ENCODE data around the gene MGAT4A. TPM values are rescaled to one million over a fixed set of nuclear protein-coding genes. Genes with fewer than 3 reads are reported as not detected.

Gene MGAT4A
- total and polyA plus RNA-seq, 9 of the 15 experiments (the other 6 are each of a cell fraction or from before 2014, with no cell fraction given) = 0.03 to 0.53 (median 0.18) TPM; not detected in 2

GRCh38 chr2:98695255-98695654 is 35.7 kb downstream of the MGAT4A start:
- 0% methylated on average over 3 of the region's 3 CpGs for WGBS (ENCODE audit: insufficient coverage, low coverage, missing lambda C conversion rate)
- no peak overlapping the region for H3K4me3 ChIP-seq

DNA sequence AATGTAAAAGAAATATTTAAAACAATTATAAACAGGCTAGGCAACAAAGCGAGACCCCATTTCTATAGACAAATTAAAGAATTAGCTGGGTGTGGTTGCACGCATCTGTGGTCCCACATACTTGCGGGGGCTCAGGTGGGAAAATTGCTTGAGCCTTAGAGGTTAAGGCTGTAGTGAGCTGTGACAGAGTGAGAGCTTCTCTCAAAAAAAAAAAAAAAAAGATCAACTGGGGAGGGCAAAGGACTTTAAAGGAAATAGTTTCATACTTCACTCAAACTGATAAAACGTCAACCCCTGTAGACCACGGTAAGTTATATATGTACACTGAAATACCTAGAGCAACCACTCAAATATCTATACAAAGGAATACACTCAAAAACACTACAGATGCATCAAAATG is 37.5 kb downstream of the MGAT4A start:
- no peak overlapping the region for H3K4me2 ChIP-seq (ENCODE audit: insufficient read depth, low read length)
- no peaks in the 10 kb centered on the region for H3K36me3 ChIP-seq (ENCODE audit: control insufficient read depth, insufficient read depth, low read length)
- H3K27me3 ChIP-seq (ENCODE audit: control insufficient read depth in 2 of 2, insufficient read depth in 2 of 2, low read length in 2 of 2) = peaks cover 2 to 11% of the 10 kb centered on the region in 2 experiments; a peak in 4 of 5 replicates
- no peaks in the 10 kb centered on the region for H3K9me3 ChIP-seq (replicated peaks; ENCODE audit: control insufficient read depth, insufficient read depth, low read depth, low read length)
- no peaks in the 10 kb centered on the region for H3K4me1 ChIP-seq (replicated peaks in 1 of 2; ENCODE audit: control insufficient read depth in 2 of 2, insufficient read depth in 2 of 2, low read length in 2 of 2)
- WGBS (ENCODE audit: insufficient coverage, low coverage, missing lambda C conversion rate) = 0% methylated on average over 5 of the region's 5 CpGs
- CTCF ChIA-PET (ENCODE audit: low intra/inter-chr PET ratio) = no interaction called here
- no peak overlapping the region for H3K9ac ChIP-seq (ENCODE audit: insufficient read depth in 1 of 2, low read depth in 2 of 2, low read length in 2 of 2)
- H2AFZ ChIP-seq (ENCODE audit: low read depth, low read length) = no peak overlapping the region
- no peaks in the 10 kb centered on the region for H3K79me2 ChIP-seq (ENCODE audit: control insufficient read depth, insufficient read depth, low read length)
- no TSS peak for BruUV-seq (replicated peaks)
- no peak overlapping the region for H3K4me3 ChIP-seq
- in situ Hi-C loops (cut with MboI) = no loop called here
- no peak overlapping the region for H3K27ac ChIP-seq (ENCODE audit: extremely low read depth, low read depth, low read length)
- no peak for FAIRE-seq
- no peak for ATAC-seq
- H3K9me1 ChIP-seq (ENCODE audit: control insufficient read depth, insufficient read depth, low read length) = no peaks in the 10 kb centered on the region
- H4K20me1 ChIP-seq (replicated peaks; ENCODE audit: control insufficient read depth, insufficient read depth, low read length) = no peaks in the 10 kb centered on the region
- DNase-seq (ENCODE audit: extremely low read depth in 1 of 4, low spot score in 3 of 4) = no peak
- POLR2A ChIA-PET = no interaction called here
- intact Hi-C loops (cut with micrococcal nuclease) = no loop called here
- TF ChIP-seq KDM5B (IDR thresholded peaks at IDR 0.05; ENCODE audit: insufficient replicate concordance, low read depth, low read length) = no peak
- TF ChIP-seq CUX1 (CRISPR knock-in tag; IDR thresholded peaks at IDR 0.05) = no peak
- TF ChIP-seq, protein P1, sequence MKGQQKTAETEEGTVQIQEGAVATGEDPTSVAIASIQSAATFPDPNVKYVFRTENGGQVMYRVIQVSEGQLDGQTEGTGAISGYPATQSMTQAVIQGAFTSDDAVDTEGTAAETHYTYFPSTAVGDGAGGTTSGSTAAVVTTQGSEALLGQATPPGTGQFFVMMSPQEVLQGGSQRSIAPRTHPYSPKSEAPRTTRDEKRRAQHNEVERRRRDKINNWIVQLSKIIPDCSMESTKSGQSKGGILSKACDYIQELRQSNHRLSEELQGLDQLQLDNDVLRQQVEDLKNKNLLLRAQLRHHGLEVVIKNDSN (CRISPR knock-in tag; IDR thresholded peaks at IDR 0.05) = no peak
- no peak for TF ChIP-seq ELF1 (tag; IDR thresholded peaks at IDR 0.05)
- TF ChIP-seq HLTF (IDR thresholded peaks at IDR 0.05) = no peak
- TF ChIP-seq HNRNPH1 (optimal IDR thresholded peaks at IDR 0.05; ENCODE audit: low read depth, low read length) = no peak

More at GRCh38 chr2:98695255-98695654, 35.7 kb downstream of the MGAT4A start:
- H3K9ac ChIP-seq (ENCODE audit: insufficient read depth in 1 of 2, low read depth in 2 of 2, low read length in 2 of 2) = no peak overlapping the region
- H3K9me3 ChIP-seq (replicated peaks; ENCODE audit: control insufficient read depth, insufficient read depth, low read depth, low read length) = no peaks in the 10 kb centered on the region
- H3K9me1 ChIP-seq (ENCODE audit: control insufficient read depth, insufficient read depth, low read length) = no peaks in the 10 kb centered on the region
- no peaks in the 10 kb centered on the region for H3K4me1 ChIP-seq (replicated peaks in 1 of 2; ENCODE audit: control insufficient read depth in 2 of 2, insufficient read depth in 2 of 2, low read length in 2 of 2)
- ATAC-seq = no peak
- no TSS peak for BruUV-seq (replicated peaks)
- ChIA-PET CTCF (ENCODE audit: low intra/inter-chr PET ratio) (no interaction called here), POLR2A (interaction anchor here (0.8 to 1.4 kb wide), 2 partner anchors 9 to 144 kb away, joined by 3 to 5 read pairs; no protein-coding TSS in a partner anchor)
- no peaks in the 10 kb centered on the region for H3K36me3 ChIP-seq (ENCODE audit: control insufficient read depth, insufficient read depth, low read length)
- no peak for FAIRE-seq
- intact Hi-C loops (cut with micrococcal nuclease) (no loop called here), in situ Hi-C loops (cut with MboI) (no loop called here)
- H3K27ac ChIP-seq (ENCODE audit: extremely low read depth, low read depth, low read length) = no peak overlapping the region
- DNase-seq (ENCODE audit: extremely low read depth in 1 of 4, low spot score in 3 of 4) = no peak
- H3K4me2 ChIP-seq (ENCODE audit: insufficient read depth, low read length) = no peak overlapping the region
- H3K27me3 ChIP-seq (ENCODE audit: control insufficient read depth in 2 of 2, insufficient read depth in 2 of 2, low read length in 2 of 2) = peaks cover 3 to 11% of the 10 kb centered on the region in 2 experiments
- H4K20me1 ChIP-seq (replicated peaks; ENCODE audit: control insufficient read depth, insufficient read depth, low read length) = no peaks in the 10 kb centered on the region
- TF ChIP-seq PURB (CRISPR knock-in tag; IDR thresholded peaks at IDR 0.05; ENCODE audit: low read depth) = no peak
- TF ChIP-seq POLR2AphosphoS5 (IDR thresholded peaks at IDR 0.05; ENCODE audit: control insufficient read depth, insufficient read depth, low read depth, low read length) = no peak
- TF ChIP-seq HEY1 (CRISPR knock-in tag; IDR thresholded peaks at IDR 0.05; ENCODE audit: borderline replicate concordance) = no peak
- TF ChIP-seq ZNF431 (CRISPR knock-in tag; IDR thresholded peaks at IDR 0.05) = no peak
- TF ChIP-seq L3MBTL2 (IDR thresholded peaks at IDR 0.05) = no peak
- no peak for TF ChIP-seq TCFL5 (CRISPR knock-in tag; conservative IDR thresholded peaks at IDR 0.05)
- TF ChIP-seq ZNF165 (CRISPR knock-in tag; IDR thresholded peaks at IDR 0.05; ENCODE audit: borderline replicate concordance) = no peak
- no peak for TF ChIP-seq PTRF (tag; IDR thresholded peaks at IDR 0.05)
- no peak for TF ChIP-seq STAT5A (IDR thresholded peaks at IDR 0.05; ENCODE audit: borderline replicate concordance, low read length)
- TF ChIP-seq LEF1 (IDR thresholded peaks at IDR 0.05) = no peak
- no peak overlapping the region for H2AFZ ChIP-seq (ENCODE audit: low read depth, low read length)
- H3K79me2 ChIP-seq (ENCODE audit: control insufficient read depth, insufficient read depth, low read length) = no peaks in the 10 kb centered on the region

Data from K562 (cell line).